HG03432 (cell line): ENCODE data around the gene SYNPR.
"Not testable (repeated sequence)": the region's sequence is repeated elsewhere in the genome, so short reads cannot be mapped to it uniquely, and the experiment has no call there.

Experiments used
- ATAC-seq: cut with Tn5 transposase; IDR thresholded peaks from one replicate; pipeline ENCODE4 v1.9.1; 2021; ENCODE audit warnings: mild to moderate bottlenecking, moderate library complexity; ENCODE audit not compliant: unreplicated experiment

SYNPR gene

GRCh38 chr3:63609408-63609807, 331.3 kb downstream of the SYNPR start:
- ATAC-seq, result no peak

- no peak for ATAC-seq
Measured at GRCh38 chr3:63609834-63610233, 331.7 kb downstream of the SYNPR start.

- no peak for ATAC-seq
Measured at GRCh38 chr3:63611382-63611781, 333.3 kb downstream of the SYNPR start.

- no peak for ATAC-seq
Measured at GRCh38 chr3:63613561-63613960, 335.5 kb downstream of the SYNPR start.

GRCh38 chr3:63617391-63617790, 339.3 kb downstream of the SYNPR start:
- ATAC-seq, result no peak

- no peak for ATAC-seq
Measured at GRCh38 chr3:63624941-63625560, 346.9 kb downstream of the SYNPR start.

GRCh38 chr3:63631670-63632069, 353.6 kb downstream of the SYNPR start:
- no peak for ATAC-seq

GRCh38 chr3:63635186-63635585, 357.1 kb downstream of the SYNPR start:
- ATAC-seq, result no peak

- no peak for ATAC-seq
Measured at GRCh38 chr3:63639806-63640205, 361.7 kb downstream of the SYNPR start.

- no peak for ATAC-seq
Measured at GRCh38 chr3:63642488-63642887, 364.4 kb downstream of the SYNPR start.

- no peak for ATAC-seq
Measured at GRCh38 chr3:63644212-63644797, 366.2 kb downstream of the SYNPR start.

GRCh38 chr3:63644928-63645781, 367.0 kb downstream of the SYNPR start:
- ATAC-seq, result not testable (repeated sequence)

- no peak for ATAC-seq
Measured at GRCh38 chr3:63652066-63652725, 374.1 kb downstream of the SYNPR start, which contains the start of gene SNTN. Gene SNTN, plus strand, starts transcription at chr3:63652675. Its CDS starts 13 bp downstream, at chr3:63652688.

GRCh38 chr3:63654211-63654610, 376.1 kb downstream of the SYNPR start:
- ATAC-seq, result no peak

GRCh38 chr3:63654931-63655330, 376.8 kb downstream of the SYNPR start:
- no peak for ATAC-seq

GRCh38 chr3:63655519-63655918, 377.4 kb downstream of the SYNPR start:
- ATAC-seq, result no peak

GRCh38 chr3:63656786-63657185, 378.7 kb downstream of the SYNPR start:
- ATAC-seq, result no peak

- no peak for ATAC-seq
Measured at GRCh38 chr3:63661242-63661641, 383.1 kb downstream of the SYNPR start.

GRCh38 chr3:63662011-63662410, 383.9 kb downstream of the SYNPR start:
- no peak for ATAC-seq

- ATAC-seq, result no peak
Measured at GRCh38 chr3:63662500-63662899, 384.4 kb downstream of the SYNPR start.
